Testis (tissue), 2 donors: Measurements from ENCODE around the gene COL13A1.

Experiments
- POLR2A ChIP-seq: fragments of 450-650 bp; IDR thresholded peaks from one replicate; pipeline ENCODE4 v1.6.1; 2017; ENCODE audit warnings: antibody characterized with exemption, mild to moderate bottlenecking, moderate library complexity
- TF ChIP-seq, protein P1 (sequence below), 3 experiments: fragments of 450-650 bp in 2 of 3; fragments of 200-600 bp in 1 of 3; sonication (generic) in 1 of 3; IDR thresholded peaks; one replicate each; pipeline ENCODE4 v1.5.1; 2016 to 2019; ENCODE audit warnings: antibody characterized with exemption in 3 of 3, mild to moderate bottlenecking in 2 of 3, moderate library complexity in 1 of 3

DNA sequence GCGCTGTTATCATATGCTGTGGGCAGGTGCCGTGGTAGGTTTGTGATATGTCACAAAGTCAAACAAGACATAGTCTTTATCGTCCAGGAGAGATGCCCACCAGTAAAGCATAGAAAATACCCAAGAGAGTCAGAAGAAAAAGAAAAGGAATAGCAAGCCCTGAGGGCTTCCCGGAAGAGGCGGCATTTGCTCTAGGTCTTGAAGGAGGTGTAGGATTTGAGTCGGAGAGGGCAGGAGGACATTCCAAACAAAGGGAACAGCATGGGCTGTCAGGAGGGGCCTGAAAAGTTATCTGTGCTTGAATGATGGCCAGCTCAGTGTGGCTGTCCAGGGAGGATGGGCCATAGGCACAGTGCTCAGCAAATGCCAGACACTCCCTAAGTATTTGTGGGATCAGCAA lies 42.2 kb downstream of the COL13A1 start:
- TF ChIP-seq, protein P1, sequence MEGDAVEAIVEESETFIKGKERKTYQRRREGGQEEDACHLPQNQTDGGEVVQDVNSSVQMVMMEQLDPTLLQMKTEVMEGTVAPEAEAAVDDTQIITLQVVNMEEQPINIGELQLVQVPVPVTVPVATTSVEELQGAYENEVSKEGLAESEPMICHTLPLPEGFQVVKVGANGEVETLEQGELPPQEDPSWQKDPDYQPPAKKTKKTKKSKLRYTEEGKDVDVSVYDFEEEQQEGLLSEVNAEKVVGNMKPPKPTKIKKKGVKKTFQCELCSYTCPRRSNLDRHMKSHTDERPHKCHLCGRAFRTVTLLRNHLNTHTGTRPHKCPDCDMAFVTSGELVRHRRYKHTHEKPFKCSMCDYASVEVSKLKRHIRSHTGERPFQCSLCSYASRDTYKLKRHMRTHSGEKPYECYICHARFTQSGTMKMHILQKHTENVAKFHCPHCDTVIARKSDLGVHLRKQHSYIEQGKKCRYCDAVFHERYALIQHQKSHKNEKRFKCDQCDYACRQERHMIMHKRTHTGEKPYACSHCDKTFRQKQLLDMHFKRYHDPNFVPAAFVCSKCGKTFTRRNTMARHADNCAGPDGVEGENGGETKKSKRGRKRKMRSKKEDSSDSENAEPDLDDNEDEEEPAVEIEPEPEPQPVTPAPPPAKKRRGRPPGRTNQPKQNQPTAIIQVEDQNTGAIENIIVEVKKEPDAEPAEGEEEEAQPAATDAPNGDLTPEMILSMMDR (IDR thresholded peaks at IDR 0.05) = no peak
- TF ChIP-seq POLR2A = no peak
